MM.1S (cell line): ENCODE data around the gene PRDM1.

Source experiments
- DNase-seq: peaks from one replicate; pipeline ENCODE4 v3.0.0-alpha.2; 2015
- H2AFZ ChIP-seq: fragments of 300-600 bp; sonication (generic); 2 replicates; pipeline ENCODE4 v1.6.0; 2016; ENCODE audit warnings: antibody characterized with exemption, low read length
- H3F3A ChIP-seq: fragments of 300-600 bp; sonication (generic); 2 replicates; pipeline ENCODE4 v1.6.1; 2016; ENCODE audit warnings: mild to moderate bottlenecking, antibody characterized with exemption, low read length, moderate library complexity, mixed read lengths; ENCODE audit not compliant: insufficient read depth
- H3K27ac ChIP-seq: fragments of 300-600 bp; sonication (generic); 2 replicates; pipeline ENCODE4 v1.5.1; 2016; ENCODE audit warnings: mild to moderate bottlenecking, low read length
- H3K27me3 ChIP-seq: fragments of 300-600 bp; sonication (generic); replicated peaks from 2 replicates; pipeline ENCODE4 v1.6.0; 2016; ENCODE audit warnings: low read length; ENCODE audit not compliant: insufficient read depth
- H3K36me3 ChIP-seq: fragments of 300-600 bp; sonication (generic); replicated peaks from 2 replicates; pipeline ENCODE4 v1.6.1; 2016; ENCODE audit warnings: mild to moderate bottlenecking, low read length, mixed read lengths; ENCODE audit not compliant: insufficient read depth
- H3K4me1 ChIP-seq: fragments of 300-600 bp; sonication (generic); 2 replicates; pipeline ENCODE4 v1.6.1; 2016; ENCODE audit warnings: low read length, mixed read lengths
- H3K4me2 ChIP-seq: fragments of 300-600 bp; sonication (generic); 2 replicates; pipeline ENCODE4 v1.6.0; 2016; ENCODE audit warnings: low read depth, low read length
- H3K4me3 ChIP-seq: fragments of 300-600 bp; sonication (generic); 2 replicates; pipeline ENCODE4 v1.5.1; 2016; ENCODE audit warnings: low read length, mixed read lengths
- H3K79me2 ChIP-seq: fragments of 300-600 bp; sonication (generic); 2 replicates; pipeline ENCODE4 v1.6.1; 2016; ENCODE audit warnings: mixed run types, low read length, mixed read lengths
- H3K9ac ChIP-seq: fragments of 300-600 bp; sonication (generic); 2 replicates; pipeline ENCODE4 v1.6.1; 2016; ENCODE audit warnings: low read length, mixed read lengths
- H3K9me2 ChIP-seq: fragments of 300-600 bp; sonication (generic); replicated peaks from 2 replicates; pipeline ENCODE4 v1.6.1; 2016; ENCODE audit warnings: mild to moderate bottlenecking, low read length, mixed read lengths; ENCODE audit not compliant: insufficient read depth
- H3K9me3 ChIP-seq: fragments of 300-600 bp; sonication (generic); replicated peaks from 2 replicates; pipeline ENCODE4 v1.6.1; 2016; ENCODE audit warnings: mild to moderate bottlenecking, low read length, mixed read lengths; ENCODE audit not compliant: insufficient read depth
- H4K20me1 ChIP-seq: fragments of 300-600 bp; sonication (generic); 2 replicates; pipeline ENCODE4 v1.6.1; 2016; ENCODE audit warnings: mild to moderate bottlenecking, low read length, moderate library complexity, mixed read lengths; ENCODE audit not compliant: insufficient read depth
- EZH2 ChIP-seq: fragments of 300-600 bp; sonication (generic); optimal IDR thresholded peaks from 2 replicates; pipeline ENCODE3; 2017; ENCODE audit warnings: low read depth, mild to moderate bottlenecking, antibody characterized with exemption, low read length, mixed read lengths
- EZH2phosphoT487 ChIP-seq: fragments of 300-600 bp; sonication (generic); IDR thresholded peaks from 2 replicates; pipeline ENCODE4 v1.6.1; 2018; ENCODE audit warnings: antibody characterized with exemption, low read length
- TF ChIP-seq, protein P1 (sequence below): fragments of 300-600 bp; sonication (generic); IDR thresholded peaks from 2 replicates; pipeline ENCODE4 v1.5.1; 2016; ENCODE audit warnings: antibody characterized with exemption, low read length, mixed read lengths

Gene PRDM1

DNA sequence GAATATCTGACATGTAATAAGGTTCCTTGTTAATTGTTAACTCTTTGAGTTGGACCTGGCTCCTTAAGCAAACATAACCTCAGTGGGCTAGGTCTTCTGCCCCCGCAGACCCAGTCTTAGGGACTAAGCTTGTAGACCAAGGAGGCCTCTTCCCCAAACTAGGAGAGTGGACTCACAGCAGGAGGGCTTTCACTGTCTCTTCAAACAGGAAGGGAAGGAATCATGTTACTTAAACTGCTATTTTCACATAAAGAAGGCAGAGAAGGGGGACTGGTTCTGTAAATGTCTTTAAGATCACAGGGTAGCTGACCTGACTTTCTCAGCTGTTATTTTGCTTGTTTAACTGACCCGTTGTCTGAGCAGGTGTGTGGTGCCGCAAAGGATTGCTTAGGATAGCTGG lies 34.9 kb upstream of the PRDM1 start:
- H3K4me1 ChIP-seq: no peaks in the 10 kb centered on the region
- H3K36me3 ChIP-seq: no peaks in the 10 kb centered on the region
- H3F3A ChIP-seq: no peaks in the 10 kb centered on the region
- H3K9me2 ChIP-seq: no peaks in the 10 kb centered on the region
- no peaks in the 10 kb centered on the region for H3K27me3 ChIP-seq
- no peak for TF ChIP-seq EZH2
- H3K4me3 ChIP-seq: no peak overlapping the region
- H3K27ac ChIP-seq: no peak overlapping the region
- no peak overlapping the region for H3K9ac ChIP-seq
- H3K79me2 ChIP-seq: peaks cover 31% of the 10 kb centered on the region; the same call in 1 of the 2 replicates
- H2AFZ ChIP-seq: no peak overlapping the region
- no peak for DNase-seq
- H3K4me2 ChIP-seq: no peak overlapping the region
- H3K9me3 ChIP-seq: no peaks in the 10 kb centered on the region
- H4K20me1 ChIP-seq: no peaks in the 10 kb centered on the region

DNA sequence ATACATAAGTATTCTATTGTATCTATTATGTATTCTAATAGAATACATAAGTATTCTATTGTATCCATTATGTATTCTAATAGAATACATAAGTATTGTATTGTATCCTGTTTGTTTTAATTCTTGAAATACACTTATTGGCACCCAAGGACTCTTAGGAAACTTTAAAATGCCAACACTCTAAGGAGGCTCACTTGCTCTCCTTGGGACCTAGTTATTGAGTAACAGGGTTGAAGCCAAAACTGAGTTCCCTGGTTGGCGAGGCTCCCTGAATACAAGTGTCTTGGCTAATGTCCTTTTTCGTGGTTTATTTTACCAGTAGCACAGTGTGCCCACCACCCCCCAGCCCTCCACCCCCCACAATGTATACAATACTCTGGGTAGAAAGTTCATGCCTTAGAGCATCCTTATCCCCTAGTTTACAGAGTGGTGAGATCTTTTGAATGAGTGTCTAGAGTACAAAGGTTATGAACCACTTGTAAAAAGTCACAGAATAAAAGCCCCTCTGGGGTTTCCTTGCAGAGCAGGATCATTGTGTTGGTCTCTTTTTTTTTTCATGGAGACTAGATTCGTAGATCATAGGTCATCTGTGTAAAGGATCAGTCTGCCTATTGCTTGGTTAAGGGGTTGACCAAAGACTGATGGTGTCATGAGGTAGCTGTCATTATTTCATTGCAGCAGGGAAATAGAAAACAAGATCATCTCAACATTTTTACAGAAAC lies 32.5 kb upstream of the PRDM1 start:
- no peak overlapping the region for H2AFZ ChIP-seq
- no peaks in the 10 kb centered on the region for H3F3A ChIP-seq
- H3K79me2 ChIP-seq: peaks cover 38% of the 10 kb centered on the region; the same call in 1 of the 2 replicates
- TF ChIP-seq, protein P1, sequence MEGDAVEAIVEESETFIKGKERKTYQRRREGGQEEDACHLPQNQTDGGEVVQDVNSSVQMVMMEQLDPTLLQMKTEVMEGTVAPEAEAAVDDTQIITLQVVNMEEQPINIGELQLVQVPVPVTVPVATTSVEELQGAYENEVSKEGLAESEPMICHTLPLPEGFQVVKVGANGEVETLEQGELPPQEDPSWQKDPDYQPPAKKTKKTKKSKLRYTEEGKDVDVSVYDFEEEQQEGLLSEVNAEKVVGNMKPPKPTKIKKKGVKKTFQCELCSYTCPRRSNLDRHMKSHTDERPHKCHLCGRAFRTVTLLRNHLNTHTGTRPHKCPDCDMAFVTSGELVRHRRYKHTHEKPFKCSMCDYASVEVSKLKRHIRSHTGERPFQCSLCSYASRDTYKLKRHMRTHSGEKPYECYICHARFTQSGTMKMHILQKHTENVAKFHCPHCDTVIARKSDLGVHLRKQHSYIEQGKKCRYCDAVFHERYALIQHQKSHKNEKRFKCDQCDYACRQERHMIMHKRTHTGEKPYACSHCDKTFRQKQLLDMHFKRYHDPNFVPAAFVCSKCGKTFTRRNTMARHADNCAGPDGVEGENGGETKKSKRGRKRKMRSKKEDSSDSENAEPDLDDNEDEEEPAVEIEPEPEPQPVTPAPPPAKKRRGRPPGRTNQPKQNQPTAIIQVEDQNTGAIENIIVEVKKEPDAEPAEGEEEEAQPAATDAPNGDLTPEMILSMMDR: no peak
- TF ChIP-seq EZH2 (no peak), EZH2phosphoT487 (no peak)
- H3K9me3 ChIP-seq: no peaks in the 10 kb centered on the region
- H3K36me3 ChIP-seq: no peaks in the 10 kb centered on the region
- H3K27ac ChIP-seq: no peak overlapping the region
- no peak overlapping the region for H3K4me2 ChIP-seq
- H4K20me1 ChIP-seq: no peaks in the 10 kb centered on the region
- H3K9me2 ChIP-seq: no peaks in the 10 kb centered on the region
- no peak overlapping the region for H3K4me3 ChIP-seq
- H3K9ac ChIP-seq: no peak overlapping the region
- H3K27me3 ChIP-seq: no peaks in the 10 kb centered on the region
- H3K4me1 ChIP-seq: no peaks in the 10 kb centered on the region
- no peak for DNase-seq

DNA sequence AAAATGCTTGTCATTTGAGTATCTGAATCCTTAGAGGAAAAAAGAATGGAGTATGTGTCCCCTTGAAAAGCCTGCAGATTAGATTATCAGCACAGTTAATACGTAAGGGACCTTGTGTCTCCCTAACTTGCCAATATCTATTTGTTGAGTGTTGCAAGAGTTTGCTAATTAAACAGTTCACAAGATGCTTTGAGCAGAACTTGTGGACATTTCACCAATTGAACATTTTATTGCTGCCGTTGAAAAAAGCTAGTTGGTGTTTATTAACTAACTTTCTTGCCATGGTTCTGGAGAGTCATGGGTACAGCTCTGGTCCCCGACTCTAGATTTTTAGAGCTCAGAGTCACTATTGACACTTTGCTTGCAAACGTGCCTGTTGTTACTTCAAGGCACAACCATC lies 30.6 kb upstream of the PRDM1 start:
- H3K27me3 ChIP-seq: no peaks in the 10 kb centered on the region
- H3K4me2 ChIP-seq: no peak overlapping the region
- no peak overlapping the region for H2AFZ ChIP-seq
- no peaks in the 10 kb centered on the region for H3F3A ChIP-seq
- no peaks in the 10 kb centered on the region for H3K36me3 ChIP-seq
- H3K4me3 ChIP-seq: no peak overlapping the region
- no peaks in the 10 kb centered on the region for H4K20me1 ChIP-seq
- H3K9ac ChIP-seq: no peak overlapping the region
- DNase-seq: no peak
- H3K27ac ChIP-seq: no peak overlapping the region
- no peaks in the 10 kb centered on the region for H3K4me1 ChIP-seq
- TF ChIP-seq, protein P1: no peak
- TF ChIP-seq EZH2: no peak
- TF ChIP-seq EZH2phosphoT487: no peak
- H3K9me2 ChIP-seq: no peaks in the 10 kb centered on the region
- peaks cover 37% of the 10 kb centered on the region for H3K79me2 ChIP-seq
- H3K9me3 ChIP-seq: no peaks in the 10 kb centered on the region

DNA sequence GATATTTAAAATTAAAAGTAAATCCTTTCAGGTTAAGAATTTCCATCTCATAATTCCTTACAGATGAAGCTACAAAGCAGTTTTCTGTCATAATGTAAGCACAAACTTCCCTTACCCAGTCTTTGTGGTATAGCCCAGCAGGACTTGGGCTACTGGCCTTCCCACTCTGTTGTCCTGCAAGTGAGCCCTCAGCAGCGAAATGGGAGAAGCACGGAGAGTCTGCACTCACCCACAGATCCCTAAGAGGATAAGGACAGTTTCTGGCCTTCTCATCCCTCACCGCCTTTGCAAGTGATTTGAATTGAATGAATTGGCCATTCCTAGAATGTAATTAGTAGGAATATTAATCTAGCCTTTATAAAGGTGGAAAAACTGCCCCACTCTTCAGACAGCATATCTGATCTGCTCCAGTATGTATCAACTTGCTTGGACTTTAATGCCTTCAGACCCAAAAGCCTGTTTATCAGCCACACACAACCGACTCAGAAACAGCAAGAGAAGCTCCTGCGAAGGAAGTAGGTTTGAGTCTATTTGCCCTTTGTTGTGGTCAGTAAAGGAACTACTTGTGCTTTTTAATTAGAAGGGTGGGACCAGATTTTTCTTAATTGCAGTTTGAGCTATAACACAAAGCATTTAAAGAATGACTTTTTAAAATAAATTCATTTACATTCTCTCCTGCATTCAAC lies 29.9 kb upstream of the PRDM1 start:
- H2AFZ ChIP-seq: no peak overlapping the region
- no peak overlapping the region for H3K9ac ChIP-seq
- H3K27ac ChIP-seq: no peak overlapping the region

More for the DNA sequence above, 29.9 kb upstream of the PRDM1 start:
- no peaks in the 10 kb centered on the region for H3F3A ChIP-seq
- no peaks in the 10 kb centered on the region for H3K9me3 ChIP-seq
- H3K4me2 ChIP-seq: no peak overlapping the region
- no peak for TF ChIP-seq EZH2
- TF ChIP-seq EZH2phosphoT487: no peak
- TF ChIP-seq, protein P1: no peak
- DNase-seq: no peak
- no peaks in the 10 kb centered on the region for H3K36me3 ChIP-seq
- no peaks in the 10 kb centered on the region for H3K4me1 ChIP-seq
- no peaks in the 10 kb centered on the region for H3K27me3 ChIP-seq
- H3K4me3 ChIP-seq: no peak overlapping the region
- no peaks in the 10 kb centered on the region for H3K9me2 ChIP-seq
- H3K79me2 ChIP-seq: peaks cover 38% of the 10 kb centered on the region
- no peaks in the 10 kb centered on the region for H4K20me1 ChIP-seq
